Prostate gland (tissue), 2 donors: ENCODE measurements around the gene GFRA4. TPM values are rescaled to one million over a fixed set of nuclear protein-coding genes. Genes with fewer than 3 reads are reported as not detected.
A peak's percentile ranks its signal among the peaks of the same experiment; 100 is the strongest.

Experiments used
- DNase-seq: peaks from one replicate; pipeline ENCODE4 v3.0.0-alpha.2; 2019; ENCODE audit warnings: low spot score
- H3K27ac ChIP-seq, 2 donors: fragments of 200-600 bp; sonication (generic); 2 replicates each; pipeline ENCODE4 v1.5.1; 2017 to 2019
- H3K27me3 ChIP-seq: fragments of 200-600 bp; sonication (generic); replicated peaks from 2 replicates; pipeline ENCODE4 v1.5.1; 2019; ENCODE audit not compliant: insufficient read depth
- H3K36me3 ChIP-seq, 2 donors: fragments of 200-600 bp; sonication (generic); 1 replicate in 1 of 2; 2 replicates in 1 of 2; pipeline versions ENCODE4 v1.5.1 to v1.8.1; 2017 to 2019
- H3K4me1 ChIP-seq: fragments of 200-600 bp; sonication (generic); replicated peaks from 2 replicates; pipeline ENCODE4 v1.5.1; 2019
- H3K4me3 ChIP-seq, 2 donors: fragments of 200-600 bp; sonication (generic); 2 replicates each; pipeline ENCODE4 v1.5.1; 2017 to 2019
- H3K9me3 ChIP-seq: fragments of 200-600 bp; sonication (generic); 2 replicates; pipeline ENCODE4 v1.5.1; 2017
- CTCF ChIP-seq, 4 experiments: fragments of 200-600 bp in 2 of 4; fragments of 450-650 bp in 2 of 4; sonication (generic) in 2 of 4; IDR thresholded peaks; 1 replicate in 3 of 4; 2 replicates in 1 of 4; pipeline ENCODE4 v1.5.1; 2016 to 2019; ENCODE audit warnings: antibody characterized with exemption in 4 of 4, mild to moderate bottlenecking in 2 of 4, moderate library complexity in 2 of 4
- POLR2A ChIP-seq: fragments of 450-650 bp; IDR thresholded peaks from one replicate; pipeline ENCODE4 v1.6.1; 2016; ENCODE audit warnings: antibody characterized with exemption, mild to moderate bottlenecking
- POLR2AphosphoS5 ChIP-seq: sonication (generic); formaldehyde crosslinking; IDR thresholded peaks from one replicate; pipeline ENCODE4 v1.6.1; 2017; ENCODE audit warnings: antibody characterized with exemption
- WGBS: methylation state at CpG from one replicate; pipeline ENCODE4 v1.1.5; 2018; 5-methylcytosine and 5-hydroxymethylcytosine counted together
- intact Hi-C: fragments of 100-400 bp; cut with DNase I; formaldehyde crosslinking; loops from one replicate; pipeline ENCODE4 v1.14.2; 2022
- total RNA-seq, 2 donors: library from RNA; depleted of rRNA; stranded (reverse); fragments of >200 nt; gene quantifications; one replicate each; pipeline ENCODE4 v1.1.0, GENCODE V29; 2016

GFRA4 gene
- total RNA-seq, 2 donors from 2014 or later: not detected

DNA sequence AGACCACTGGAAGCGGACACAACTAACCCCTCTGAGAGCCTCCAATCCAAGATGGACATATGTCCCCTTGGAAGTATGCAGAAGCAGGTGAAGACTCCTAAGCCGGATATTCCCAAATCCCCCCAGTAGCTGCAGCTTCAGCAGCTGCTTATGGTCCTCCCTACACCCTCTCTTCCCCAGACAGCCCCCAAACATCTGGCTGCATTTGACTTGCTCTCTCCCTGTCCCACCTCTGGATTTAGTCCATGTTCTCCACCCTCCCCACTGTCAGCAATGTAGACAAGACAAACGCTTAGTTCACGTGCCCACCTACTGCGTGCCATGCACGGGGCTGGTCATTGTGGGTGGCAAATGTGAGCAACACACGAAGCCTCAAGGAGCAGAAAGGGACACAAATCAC lies 23.2 kb upstream of the GFRA4 start:
- Histone ChIP-seq H3K4me3 (no peak overlapping the region), H3K27me3 (no peaks in the 10 kb centered on the region), H3K4me1 (peaks cover 5% of the 10 kb centered on the region), H3K27ac (peak overlapping the region in 1 of 2 donors; percentile 34), H3K9me3 (no peaks in the 10 kb centered on the region), H3K36me3 (no peaks in the 10 kb centered on the region)
- no peak for TF ChIP-seq POLR2AphosphoS5
- TF ChIP-seq POLR2A: no peak
- no peak for TF ChIP-seq CTCF (IDR thresholded peaks at IDR 0.05)
- no peak for DNase-seq
- intact Hi-C loops: no loop called here
- WGBS: 37% methylated on average over 7 of the region's 7 CpGs

- WGBS: 63% methylated on average over 7 of the region's 7 CpGs
- H3K4me1 ChIP-seq: peaks cover 5% of the 10 kb centered on the region
- H3K27ac ChIP-seq: no peak overlapping the region
- H3K4me3 ChIP-seq: no peak overlapping the region
- H3K9me3 ChIP-seq: no peaks in the 10 kb centered on the region
- TF ChIP-seq POLR2A: no peak
- no peak for TF ChIP-seq CTCF (IDR thresholded peaks at IDR 0.05)
- no peak for TF ChIP-seq POLR2AphosphoS5
- intact Hi-C loops: no loop called here
- no peaks in the 10 kb centered on the region for H3K27me3 ChIP-seq
- no peak for DNase-seq
- H3K36me3 ChIP-seq: no peaks in the 10 kb centered on the region
These were observed 22.1 kb upstream of the GFRA4 start for GRCh38 chr20:3685341-3685740.

DNA sequence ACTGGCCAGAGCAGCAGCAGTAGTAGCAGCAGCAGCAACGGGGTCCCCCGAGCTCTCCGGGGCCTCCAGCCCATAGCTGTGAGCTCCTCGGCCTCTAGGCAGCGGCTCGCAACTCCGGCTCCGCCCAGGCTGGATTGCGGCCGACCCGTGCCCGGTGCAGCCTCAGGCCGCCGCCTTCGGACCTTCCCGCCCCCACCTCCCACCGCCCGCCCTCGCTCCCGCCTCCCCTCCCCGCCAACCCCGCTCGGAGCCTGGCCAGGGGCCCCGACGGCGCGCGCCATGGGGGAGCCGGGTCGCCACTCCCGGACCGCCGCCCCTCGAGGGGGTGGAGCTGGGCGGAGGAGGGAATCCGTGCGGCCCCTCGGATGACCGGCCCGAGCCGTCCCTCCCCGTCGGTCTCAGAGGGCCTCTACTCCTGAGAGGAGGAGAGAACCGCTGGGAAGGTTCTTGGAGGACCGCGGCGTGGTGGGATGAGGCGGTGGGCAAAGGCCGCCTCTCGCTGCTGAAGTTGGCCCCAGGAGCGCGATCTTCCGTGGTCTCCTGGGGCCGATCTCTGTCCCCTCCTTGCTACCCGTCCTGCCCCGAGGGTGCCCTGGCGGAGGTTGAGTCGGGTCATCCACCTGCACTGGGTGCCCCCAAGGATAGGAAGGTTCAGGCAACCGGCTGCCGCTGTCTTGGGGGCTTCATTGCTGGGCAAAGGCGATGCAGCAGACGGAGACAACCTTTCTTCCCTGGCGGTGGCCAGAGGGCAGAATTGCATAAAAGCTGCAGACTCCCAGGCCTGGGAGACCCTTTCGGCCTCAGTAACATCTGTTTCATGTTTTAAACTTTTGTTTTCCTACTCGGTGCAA lies 19.0 kb upstream of the GFRA4 start, which contains the start of gene ADAM33:
Gene ADAM33 (minus strand): TSS at position 80 of the 851 bp plus-strand sequence. CDS start 6 bp downstream, at position 74.
- Histone ChIP-seq H3K9me3 (no peaks in the 10 kb centered on the region), H3K27me3 (peaks cover 3% of the 10 kb centered on the region), H3K4me3 (peak within 1 kb of the TSS; percentile 34), H3K4me1 (peaks cover 5% of the 10 kb centered on the region), H3K27ac (peak within 1 kb of the TSS; percentile 69 to 76), H3K36me3 (no peaks in the 10 kb centered on the region)
- no peak for TF ChIP-seq POLR2A
- TF ChIP-seq POLR2AphosphoS5: no peak
- TF ChIP-seq CTCF (IDR thresholded peaks at IDR 0.05): no peak
- 11% methylated on average over 53 of the region's 65 CpGs for WGBS
- intact Hi-C loops: no loop called here
- DNase-seq: no peak

DNA sequence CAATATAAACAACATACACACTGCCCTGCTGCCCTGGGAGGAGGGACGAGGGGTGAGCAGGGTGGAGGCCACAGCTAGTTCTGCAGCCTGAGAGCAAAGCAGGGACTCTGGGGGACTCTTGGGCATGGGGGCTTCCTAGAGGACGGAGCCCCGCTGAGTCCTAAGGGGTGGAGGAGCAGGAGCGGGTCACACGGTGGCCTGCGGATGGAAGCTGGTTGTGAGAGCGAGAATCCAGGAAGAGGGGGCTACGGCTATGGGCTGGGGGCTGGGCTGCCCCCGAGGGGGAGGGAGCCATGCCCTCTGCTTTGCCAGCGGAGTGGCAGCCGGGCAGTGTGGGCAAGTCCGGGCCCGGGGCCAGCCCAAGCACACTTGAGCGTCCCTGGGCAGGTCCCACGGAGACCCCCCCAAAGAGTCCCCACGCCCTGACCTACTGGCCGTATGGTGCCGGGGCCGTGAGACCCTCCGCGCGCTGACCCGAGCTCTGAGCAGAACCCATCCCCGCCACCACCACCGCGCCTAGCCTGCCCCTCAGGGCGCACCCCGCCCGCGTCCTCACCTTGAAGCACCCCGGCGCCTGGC lies 18.2 kb upstream of the GFRA4 start:
- intact Hi-C loops: no loop called here
- peak overlapping the region; percentile 69 to 76 for H3K27ac ChIP-seq
- 18% methylated on average over 21 of the region's 32 CpGs for WGBS
- peaks cover 3% of the 10 kb centered on the region for H3K27me3 ChIP-seq
- H3K4me1 ChIP-seq: peaks cover under 1% of the 10 kb centered on the region
- no peaks in the 10 kb centered on the region for H3K9me3 ChIP-seq
- peak overlapping the region; percentile 34 for H3K4me3 ChIP-seq
- H3K36me3 ChIP-seq: no peaks in the 10 kb centered on the region
- no peak for TF ChIP-seq CTCF (IDR thresholded peaks at IDR 0.05)
- TF ChIP-seq POLR2AphosphoS5: no peak
- TF ChIP-seq POLR2A: no peak
- DNase-seq: no peak
